Activated CD4-positive, alpha-beta T cell treated with anti-CD3 and anti-CD28 coated beads for 36 hours (primary cell): ENCODE results near the gene SUSD4. TPM values are rescaled to one million over a fixed set of nuclear protein-coding genes. Genes with fewer than 3 reads are reported as not detected.

Experiments used
- ATAC-seq: fragments of 200-7000 bp; cut with Tn5 transposase; one replicate; pipeline ENCODE4 v1.10.0; 2021; ENCODE audit warnings: mild to moderate bottlenecking, moderate library complexity
- CTCF ChIA-PET: fragments of 350-600 bp; sonication (Branson Sonifier 250); formaldehyde crosslinking; loops from one replicate; lab custom pipeline; 2021; ENCODE audit warnings: antibody characterized with exemption; lab: Charles Lee
- POLR2A ChIA-PET: fragments of 350-600 bp; sonication (Branson Sonifier 250); formaldehyde crosslinking; loops from one replicate; lab custom pipeline; 2021; ENCODE audit warnings: antibody characterized with exemption, inconsistent platforms; lab: Charles Lee
- DNase-seq: peaks from one replicate; pipeline ENCODE4 v3.0.0-alpha.2; 2020
- H3K27ac Mint-ChIP-seq: one replicate; pipeline ENCODE4 v1.8.0; 2021; ENCODE audit warnings: mixed read lengths
- H3K27me3 Mint-ChIP-seq: one replicate; pipeline ENCODE4 v1.8.0; 2021; ENCODE audit warnings: mixed read lengths
- H3K36me3 Mint-ChIP-seq: one replicate; pipeline ENCODE4 v1.8.0; 2021; ENCODE audit warnings: low read depth, mixed read lengths
- H3K4me1 Mint-ChIP-seq: one replicate; pipeline ENCODE4 v1.8.0; 2021; ENCODE audit warnings: mixed read lengths
- H3K4me3 Mint-ChIP-seq: one replicate; pipeline ENCODE4 v1.8.0; 2021; ENCODE audit warnings: mild to moderate bottlenecking, moderate library complexity, mixed read lengths
- H3K9me3 Mint-ChIP-seq: one replicate; pipeline ENCODE4 v1.8.0; 2021; ENCODE audit warnings: low read depth, mixed read lengths
- intact Hi-C, 2 experiments: fragments of 100-400 bp; cut with DNase I in 1 of 2; cut with micrococcal nuclease in 1 of 2; formaldehyde crosslinking; loops; one replicate each; pipeline versions ENCODE4 v1.14.2 to v1.15.1; 2022 to 2024; cut with DNase I, micrococcal nuclease
- total RNA-seq, 2 experiments: library from RNA; stranded (reverse); gene quantifications; one replicate each; pipeline ENCODE4 v1.2.3, GENCODE V29; 2021

SUSD4 gene
- total RNA-seq, 2 experiments from 2014 or later = 1.9 to 2.2 TPM

DNA sequence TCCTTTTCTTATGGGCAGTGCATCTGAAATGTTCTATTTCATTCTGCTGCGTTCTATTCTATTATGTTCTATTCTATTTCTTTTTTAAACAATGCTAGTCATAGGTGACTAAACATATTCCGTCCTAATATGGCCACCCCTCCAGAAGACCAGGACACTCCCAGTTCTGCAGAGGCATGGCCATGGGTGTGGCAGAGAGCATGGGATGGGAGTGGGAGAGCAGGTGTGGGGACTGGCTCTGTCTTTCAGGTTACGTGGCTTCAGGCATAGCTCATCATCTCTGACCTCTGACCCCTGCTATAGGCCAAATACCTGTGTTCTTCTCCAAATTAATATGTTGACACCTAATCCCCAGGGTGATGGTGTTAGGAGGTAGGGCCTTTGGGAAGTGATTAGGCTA, 187.5 kb downstream of the SUSD4 start:
- Mint-ChIP-seq H3K9me3 (no peaks in the 10 kb centered on the region), H3K36me3 (no peaks in the 10 kb centered on the region), H3K27me3 (no peaks in the 10 kb centered on the region), H3K27ac (no peak overlapping the region), H3K4me3 (no peak overlapping the region), H3K4me1 (peaks cover 18% of the 10 kb centered on the region)
- POLR2A ChIA-PET = no interaction called here
- DNase-seq = no peak
- intact Hi-C loops = no loop called here
- ATAC-seq = no peak
- CTCF ChIA-PET = interaction anchor here (0.6 to 1.2 kb wide), 3 partner anchors 164 to 325 kb away, joined by 3 to 4 read pairs (median 4); partner anchors contain the start of gene SUSD4

- Mint-ChIP-seq H3K4me1 (peaks cover 10% of the 10 kb centered on the region), H3K27ac (no peak overlapping the region), H3K9me3 (no peaks in the 10 kb centered on the region), H3K36me3 (no peaks in the 10 kb centered on the region), H3K27me3 (no peaks in the 10 kb centered on the region), H3K4me3 (no peak overlapping the region)
- CTCF ChIA-PET = interaction anchor here (0.6 to 1.2 kb wide), 4 partner anchors 19 to 325 kb away, joined by 3 to 4 read pairs (median 3); no protein-coding TSS in a partner anchor
- intact Hi-C loops = no loop called here
- DNase-seq (no peak), ATAC-seq (no peak)
- POLR2A ChIA-PET = no interaction called here
Observed at GRCh38 chr1:223175633-223176032, 188.3 kb downstream of the SUSD4 start.

DNA sequence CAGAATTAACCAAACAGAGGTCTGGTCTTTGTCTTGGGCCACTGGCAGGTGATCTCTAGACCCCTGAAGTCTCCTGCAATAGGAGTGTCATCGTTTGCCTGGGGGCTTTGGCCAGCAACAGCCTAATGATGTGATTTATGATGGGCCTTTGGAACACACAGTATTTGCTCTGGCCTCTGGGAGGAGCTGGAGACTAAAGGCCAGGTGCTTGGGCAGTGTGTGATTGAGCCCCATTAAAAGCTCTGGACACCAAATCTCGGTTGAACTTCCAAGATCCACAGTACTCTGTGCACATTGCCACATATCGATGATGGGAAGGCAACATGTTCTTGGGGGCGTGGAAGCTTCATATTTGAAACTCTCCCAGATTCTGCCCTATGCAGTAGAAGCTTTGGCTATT, 188.9 kb downstream of the SUSD4 start:
- H3K4me3 Mint-ChIP-seq = no peak overlapping the region
- ATAC-seq = no peak
- POLR2A ChIA-PET = interaction anchor here (0.6 kb wide), 1 partner anchor 19 kb away, joined by 3 read pairs; no protein-coding TSS in a partner anchor
- intact Hi-C loops = no loop called here
- no peaks in the 10 kb centered on the region for H3K36me3 Mint-ChIP-seq
- H3K27me3 Mint-ChIP-seq = no peaks in the 10 kb centered on the region
- CTCF ChIA-PET = interaction anchor here (1.0 kb wide), 2 partner anchors 19 to 41 kb away, joined by 3 read pairs; no protein-coding TSS in a partner anchor
- peaks cover 5% of the 10 kb centered on the region for H3K4me1 Mint-ChIP-seq
- no peak overlapping the region for H3K27ac Mint-ChIP-seq
- DNase-seq = no peak
- H3K9me3 Mint-ChIP-seq = no peaks in the 10 kb centered on the region

Other genes with a start within 250 kb of the SUSD4 start
- gene TLR5, start 220.9 kb downstream of the SUSD4 start, total RNA-seq = under 1 TPM; 0.21 to 0.56 TPM
- gene CCDC185, start 29.2 kb upstream of the SUSD4 start, total RNA-seq = not detected